Tibial nerve (tissue), 4 donors: ENCODE results near the gene FARSB. TPM values are rescaled to one million over a fixed set of nuclear protein-coding genes. Genes with fewer than 3 reads are reported as not detected.

ENCODE experiments used
- DNase-seq, 2 donors: peaks; one replicate each; pipeline ENCODE4 v3.0.0-alpha.2; 2019; ENCODE audit warnings: low spot score in 2 of 2
- H3K27ac ChIP-seq, 4 donors: fragments of 200-600 bp; sonication (generic) in 3 of 4; one replicate each; pipeline ENCODE4 v1.5.1; 2017 to 2019; ENCODE audit warnings: mild to moderate bottlenecking in 1 of 4
- H3K27me3 ChIP-seq, 2 donors: fragments of 200-600 bp; sonication (generic) in 1 of 2; one replicate each; pipeline versions ENCODE4 v1.5.1 to v1.6.0; 2017 to 2019
- H3K36me3 ChIP-seq, 3 donors: fragments of 200-600 bp; sonication (generic); one replicate each; pipeline ENCODE4 v1.5.1; 2018 to 2019
- H3K4me1 ChIP-seq, 4 donors: fragments of 200-600 bp; sonication (generic) in 3 of 4; one replicate each; pipeline ENCODE4 v1.5.1; 2017 to 2019
- H3K4me3 ChIP-seq, 4 donors: fragments of 200-600 bp; sonication (generic) in 3 of 4; one replicate each; pipeline ENCODE4 v1.5.1; 2017 to 2019; ENCODE audit warnings: mild to moderate bottlenecking in 1 of 4, moderate library complexity in 1 of 4
- H3K9me3 ChIP-seq, 4 donors: fragments of 200-600 bp; sonication (generic) in 3 of 4; one replicate each; pipeline ENCODE4 v1.5.1; 2017 to 2019
- CTCF ChIP-seq, 5 experiments: fragments of 200-600 bp in 3 of 5; fragments of 450-650 bp in 2 of 5; sonication (generic) in 3 of 5; IDR thresholded peaks; one replicate each; pipeline ENCODE4 v1.5.1; 2016 to 2019; ENCODE audit warnings: antibody characterized with exemption in 5 of 5, mild to moderate bottlenecking in 3 of 5, moderate library complexity in 2 of 5
- EP300 ChIP-seq, 2 donors: sonication (generic); formaldehyde crosslinking; IDR thresholded peaks; one replicate each; pipeline ENCODE4 v1.6.1; 2017; ENCODE audit warnings: antibody characterized with exemption in 2 of 2, mild to moderate bottlenecking in 1 of 2
- POLR2A ChIP-seq, 2 donors: fragments of 450-650 bp; IDR thresholded peaks; one replicate each; pipeline ENCODE4 v1.6.1; 2017; ENCODE audit warnings: antibody characterized with exemption in 2 of 2, mild to moderate bottlenecking in 2 of 2, moderate library complexity in 2 of 2
- WGBS, 2 donors: methylation state at CpG; one replicate each; pipeline ENCODE4 v1.1.5; 2018; 5-methylcytosine and 5-hydroxymethylcytosine counted together
- total RNA-seq, 4 donors: library from RNA; depleted of rRNA; stranded (reverse); fragments of >200 nt; gene quantifications; one replicate each; pipeline ENCODE4 v1.1.0, GENCODE V29; 2016

FARSB gene
- total RNA-seq, 4 donors from 2014 or later: 12.3 to 16.8 (median 13.9) TPM

DNA sequence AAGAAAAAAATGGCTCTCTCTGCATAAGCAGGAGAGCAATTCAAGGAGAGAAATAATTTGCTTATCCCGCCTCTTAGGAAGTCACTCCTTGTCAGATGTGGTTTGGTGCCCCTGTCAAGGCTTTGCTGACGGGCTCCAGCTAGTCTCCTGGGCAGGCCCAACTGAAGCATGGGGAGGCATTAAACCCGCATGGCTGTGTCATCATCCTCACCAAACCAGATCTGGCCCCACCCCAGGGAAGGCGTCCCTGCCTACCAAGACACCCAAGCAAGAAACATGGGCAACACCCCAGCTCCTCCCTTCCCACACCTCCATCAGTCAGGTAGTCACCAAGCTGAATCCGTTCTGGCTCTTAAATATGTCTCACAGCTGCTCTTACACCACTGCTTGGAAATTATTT lies 123.6 kb downstream of the FARSB start:
- Histone ChIP-seq H3K27ac (no peak overlapping the region), H3K4me1 (no peaks in the 10 kb centered on the region), H3K4me3 (no peak overlapping the region), H3K27me3 (no peaks in the 10 kb centered on the region), H3K9me3 (no peaks in the 10 kb centered on the region), H3K36me3 (no peaks in the 10 kb centered on the region)
- WGBS, 2 donors: 88 to 93% methylated on average over 5 of the region's 5 CpGs
- TF ChIP-seq POLR2A (IDR thresholded peaks at IDR 0.05) (no peak), EP300 (IDR thresholded peaks at IDR 0.05) (no peak)
- no peak for DNase-seq

- Histone ChIP-seq H3K27ac (no peak overlapping the region), H3K4me3 (no peak overlapping the region), H3K36me3 (no peaks in the 10 kb centered on the region), H3K27me3 (no peaks in the 10 kb centered on the region), H3K4me1 (no peaks in the 10 kb centered on the region), H3K9me3 (no peaks in the 10 kb centered on the region)
- no peak for DNase-seq
- 90 to 94% methylated on average over 7 of the region's 7 CpGs for WGBS, 2 donors
- TF ChIP-seq POLR2A (IDR thresholded peaks at IDR 0.05) (no peak), CTCF (IDR thresholded peaks at IDR 0.05) (no peak)
These were observed 129.2 kb downstream of the FARSB start for GRCh38 chr2:222526480-222527277.

GRCh38 chr2:222525811-222526210 lies 130.1 kb downstream of the FARSB start:
- DNase-seq: no peak
- H3K4me1 ChIP-seq: no peaks in the 10 kb centered on the region
- H3K27ac ChIP-seq: no peak overlapping the region
- H3K9me3 ChIP-seq: no peaks in the 10 kb centered on the region
- no peak for TF ChIP-seq POLR2A (IDR thresholded peaks at IDR 0.05)
- TF ChIP-seq EP300 (IDR thresholded peaks at IDR 0.05): no peak
- TF ChIP-seq CTCF (IDR thresholded peaks at IDR 0.05): no peak
- WGBS, 2 donors: 41 to 51% methylated on average over 5 of the region's 5 CpGs
- H3K36me3 ChIP-seq: no peaks in the 10 kb centered on the region
- H3K27me3 ChIP-seq: no peaks in the 10 kb centered on the region
- H3K4me3 ChIP-seq: no peak overlapping the region

GRCh38 chr2:222523783-222524544 lies 131.9 kb downstream of the FARSB start:
- no peaks in the 10 kb centered on the region for H3K27me3 ChIP-seq
- H3K36me3 ChIP-seq: no peaks in the 10 kb centered on the region
- no peak for DNase-seq
- H3K9me3 ChIP-seq: no peaks in the 10 kb centered on the region
- TF ChIP-seq CTCF (IDR thresholded peaks at IDR 0.05): no peak
- TF ChIP-seq EP300 (IDR thresholded peaks at IDR 0.05): no peak
- TF ChIP-seq POLR2A (IDR thresholded peaks at IDR 0.05): no peak
- H3K4me3 ChIP-seq: no peak overlapping the region
- H3K27ac ChIP-seq: no peak overlapping the region
- H3K4me1 ChIP-seq: no peaks in the 10 kb centered on the region
- 64 to 77% methylated on average over 4 of the region's 4 CpGs for WGBS, 2 donors

DNA sequence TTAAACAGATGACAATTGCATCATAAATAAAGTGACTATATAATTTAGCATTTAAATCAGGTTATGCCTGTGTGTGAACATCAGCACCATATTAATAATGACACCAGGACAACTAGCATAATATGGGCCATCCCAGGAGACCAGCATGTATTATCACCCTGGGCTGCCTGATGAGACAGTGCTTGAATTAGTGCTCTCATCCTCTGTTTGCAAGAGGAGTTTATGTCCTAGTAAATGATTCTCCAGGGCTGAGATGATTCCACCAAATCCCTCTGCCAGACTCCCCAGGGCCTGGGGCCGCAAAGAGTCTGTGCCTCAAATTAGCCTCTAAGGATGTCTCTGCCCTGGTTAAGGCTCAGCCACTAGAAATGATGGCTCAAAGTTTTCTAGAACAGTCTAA lies 133.8 kb downstream of the FARSB start:
- Histone ChIP-seq H3K4me3 (no peak overlapping the region), H3K9me3 (peaks cover 0 to 5% (median 0%) of the 10 kb centered on the region in 4 donors), H3K27ac (no peak overlapping the region), H3K36me3 (no peaks in the 10 kb centered on the region), H3K4me1 (peaks cover 0 to 2% (median 0%) of the 10 kb centered on the region in 4 donors), H3K27me3 (no peaks in the 10 kb centered on the region)
- TF ChIP-seq POLR2A (IDR thresholded peaks at IDR 0.05) (no peak), CTCF (IDR thresholded peaks at IDR 0.05) (no peak), EP300 (IDR thresholded peaks at IDR 0.05) (no peak)
- DNase-seq: no peak
- WGBS, 2 donors: 22 to 71% methylated on average over 1 of the region's 1 CpG
